Measurements from ENCODE around the gene AADACL4. TPM values are rescaled to one million over a fixed set of nuclear protein-coding genes. Genes with fewer than 3 reads are reported as not detected.
A peak's percentile ranks its signal among the peaks of the same experiment; 100 is the strongest.

The AADACL4 gene
- total and polyA plus RNA-seq, 9 of the 15 experiments (the other 6 are each of a cell fraction or from before 2014, with no cell fraction given) = not detected

GRCh38 chr1:12615159-12615864 lies 28.6 kb upstream of the AADACL4 start (continued):
- TF ChIP-seq SMAD3 (CRISPR knock-in tag; conservative IDR thresholded peaks at IDR 0.05) (0 out of 2 replicates have a peak, but pooled peaks have one; percentile 28), BCL6 (CRISPR knock-in tag; IDR thresholded peaks at IDR 0.05) (no peak), MED1 (CRISPR knock-in tag; IDR thresholded peaks at IDR 0.05; ENCODE audit: borderline replicate concordance) (no peak), FUS (optimal IDR thresholded peaks at IDR 0.05; ENCODE audit: low read depth, low read length) (no peak), YY1 (IDR thresholded peaks at IDR 0.05; ENCODE audit: borderline replicate concordance in 1 of 3, control insufficient read depth in 1 of 3, extremely low read depth in 1 of 3, insufficient read depth in 3 of 3, insufficient read length in 1 of 3, insufficient replicate concordance in 2 of 3, low read depth in 1 of 3, low read length in 2 of 3) (peak in 1 of 3 experiments; percentile 33), HNRNPK (IDR thresholded peaks at IDR 0.05; ENCODE audit: low read depth, low read length, poor library complexity, severe bottlenecking) (no peak), ESRRA (IDR thresholded peaks at IDR 0.05; ENCODE audit: borderline replicate concordance, low read depth) (no peak), ZNF316 (IDR thresholded peaks at IDR 0.05) (no peak), SIX5 (IDR thresholded peaks at IDR 0.05; ENCODE audit: borderline replicate concordance in 1 of 2, insufficient read depth in 1 of 2, low read depth in 1 of 2, low read length in 2 of 2) (no peak), MGA (IDR thresholded peaks at IDR 0.05) (0 out of 2 replicates have a peak, but pooled peaks have one; percentile 35)
- TF ChIP-seq, protein P1, sequence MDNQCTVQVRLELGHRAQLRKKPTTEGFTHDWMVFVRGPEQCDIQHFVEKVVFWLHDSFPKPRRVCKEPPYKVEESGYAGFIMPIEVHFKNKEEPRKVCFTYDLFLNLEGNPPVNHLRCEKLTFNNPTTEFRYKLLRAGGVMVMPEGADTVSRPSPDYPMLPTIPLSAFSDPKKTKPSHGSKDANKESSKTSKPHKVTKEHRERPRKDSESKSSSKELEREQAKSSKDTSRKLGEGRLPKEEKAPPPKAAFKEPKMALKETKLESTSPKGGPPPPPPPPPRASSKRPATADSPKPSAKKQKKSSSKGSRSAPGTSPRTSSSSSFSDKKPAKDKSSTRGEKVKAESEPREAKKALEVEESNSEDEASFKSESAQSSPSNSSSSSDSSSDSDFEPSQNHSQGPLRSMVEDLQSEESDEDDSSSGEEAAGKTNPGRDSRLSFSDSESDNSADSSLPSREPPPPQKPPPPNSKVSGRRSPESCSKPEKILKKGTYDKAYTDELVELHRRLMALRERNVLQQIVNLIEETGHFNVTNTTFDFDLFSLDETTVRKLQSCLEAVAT (IDR thresholded peaks at IDR 0.05) = 0 out of 4 replicates have a peak, but pooled peaks of 1 of the 2 experiments have one; percentile 8

Data from K562 (cell line).